ENCODE data around the gene ABCB8.

ABCB8 gene

DNA sequence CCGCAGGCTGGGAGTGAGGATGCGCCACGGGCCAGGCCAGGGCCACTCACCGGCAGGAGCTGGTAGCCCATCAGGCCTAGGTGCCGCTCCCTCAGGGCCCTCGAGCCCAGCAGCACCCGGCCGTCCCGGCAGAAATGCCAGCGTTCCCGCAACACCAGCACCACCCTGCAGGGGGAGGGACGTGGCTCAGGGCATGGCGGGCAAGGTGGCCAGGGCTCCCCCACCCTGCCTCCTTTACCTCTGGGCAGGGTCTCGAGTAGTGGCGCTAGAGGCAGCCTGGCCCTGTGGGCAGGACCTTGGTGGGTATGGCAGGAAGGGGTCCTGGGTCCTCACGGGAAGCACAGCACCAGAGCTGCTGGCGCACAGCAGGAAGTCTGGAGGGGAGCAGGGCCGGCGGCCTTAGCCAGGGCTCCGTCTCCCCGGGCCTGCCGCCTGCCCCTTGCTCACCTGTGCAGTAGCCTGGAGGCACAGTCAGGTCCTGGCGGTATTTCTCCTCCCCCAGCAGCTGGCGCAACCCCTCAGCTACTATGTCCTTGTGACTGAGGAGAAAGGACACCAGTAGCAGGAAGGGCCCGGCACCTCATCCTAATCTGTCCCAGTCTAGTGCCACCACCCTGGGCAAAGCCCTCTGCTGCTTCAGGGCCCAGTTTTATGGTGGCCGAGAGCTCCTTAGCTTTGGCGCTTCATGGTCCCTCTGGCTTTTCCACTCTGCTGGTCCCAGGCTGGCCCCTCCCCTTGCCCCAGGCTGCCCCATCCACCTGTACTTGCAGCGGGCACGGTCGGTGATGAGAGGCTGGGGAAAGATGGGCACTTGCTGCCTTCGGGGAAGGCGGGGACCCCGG is 48.8 kb downstream of the ABCB8 start:
- no peak for DNase-seq

DNA sequence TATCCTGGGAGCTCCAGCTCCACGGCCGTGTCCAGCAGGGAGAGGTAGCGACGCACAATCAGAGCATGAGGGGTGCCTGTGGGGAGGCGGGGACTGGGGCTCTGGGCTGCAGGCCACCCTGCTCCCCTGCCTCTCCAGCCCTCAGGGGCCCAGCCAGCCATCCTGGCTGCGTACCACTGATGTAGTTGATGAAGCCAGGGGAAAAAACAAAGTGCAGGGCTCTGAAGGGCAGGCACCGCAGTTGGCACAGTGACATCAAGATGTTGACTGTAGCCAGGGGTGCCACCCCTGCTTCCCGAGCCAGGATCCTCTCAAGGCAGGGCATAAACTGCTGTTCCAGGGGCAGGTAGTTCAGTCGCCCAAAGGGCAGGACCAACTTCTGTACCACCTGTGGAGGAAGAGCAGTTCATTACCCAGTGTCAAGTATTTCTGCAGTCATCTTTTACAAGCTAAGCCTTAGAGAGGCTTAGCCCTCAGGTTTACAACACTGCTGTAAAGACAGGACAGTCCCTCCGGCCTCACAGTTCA is 49.5 kb downstream of the ABCB8 start:
- no peak for DNase-seq

DNA sequence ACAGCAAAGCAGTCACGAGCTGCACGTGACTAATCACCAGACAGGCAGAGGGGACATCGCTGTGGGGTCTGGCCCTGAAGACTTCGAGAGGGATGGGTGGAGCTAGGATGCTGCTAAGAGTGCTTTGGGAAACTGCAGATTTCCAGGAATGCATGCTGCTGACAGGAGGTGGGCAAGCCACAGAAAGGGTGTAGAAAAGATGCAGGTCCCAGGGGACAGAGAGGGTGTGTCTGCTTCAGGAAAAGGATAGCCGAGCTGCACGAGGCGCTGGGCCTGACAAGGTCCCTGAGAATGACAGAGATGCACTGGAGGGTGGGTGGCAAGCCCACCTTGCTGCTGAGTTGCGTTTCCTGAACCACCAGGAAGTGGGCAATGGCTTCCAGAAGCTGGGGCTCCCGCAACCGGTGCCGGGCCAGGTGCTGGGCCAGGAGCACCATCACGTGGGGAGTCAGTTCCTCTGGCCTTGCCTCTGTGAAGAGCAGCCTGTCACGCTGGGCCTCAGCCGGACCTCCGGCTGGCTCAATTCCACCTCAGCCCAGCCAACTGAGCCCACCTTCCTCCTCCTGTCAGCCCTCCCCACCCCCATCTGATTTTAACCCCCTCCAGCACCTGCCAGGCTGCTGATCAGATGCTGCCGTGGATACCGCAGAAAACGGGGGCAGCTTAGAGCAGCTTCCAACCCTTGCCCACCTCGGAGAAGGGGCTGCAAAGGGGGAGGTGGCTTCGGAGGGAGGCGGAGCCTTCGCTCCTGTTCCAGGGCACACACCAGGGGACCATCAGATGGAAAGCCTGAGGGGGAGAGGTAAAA is 50.2 kb downstream of the ABCB8 start:
- DNase-seq, result no peak

DNA sequence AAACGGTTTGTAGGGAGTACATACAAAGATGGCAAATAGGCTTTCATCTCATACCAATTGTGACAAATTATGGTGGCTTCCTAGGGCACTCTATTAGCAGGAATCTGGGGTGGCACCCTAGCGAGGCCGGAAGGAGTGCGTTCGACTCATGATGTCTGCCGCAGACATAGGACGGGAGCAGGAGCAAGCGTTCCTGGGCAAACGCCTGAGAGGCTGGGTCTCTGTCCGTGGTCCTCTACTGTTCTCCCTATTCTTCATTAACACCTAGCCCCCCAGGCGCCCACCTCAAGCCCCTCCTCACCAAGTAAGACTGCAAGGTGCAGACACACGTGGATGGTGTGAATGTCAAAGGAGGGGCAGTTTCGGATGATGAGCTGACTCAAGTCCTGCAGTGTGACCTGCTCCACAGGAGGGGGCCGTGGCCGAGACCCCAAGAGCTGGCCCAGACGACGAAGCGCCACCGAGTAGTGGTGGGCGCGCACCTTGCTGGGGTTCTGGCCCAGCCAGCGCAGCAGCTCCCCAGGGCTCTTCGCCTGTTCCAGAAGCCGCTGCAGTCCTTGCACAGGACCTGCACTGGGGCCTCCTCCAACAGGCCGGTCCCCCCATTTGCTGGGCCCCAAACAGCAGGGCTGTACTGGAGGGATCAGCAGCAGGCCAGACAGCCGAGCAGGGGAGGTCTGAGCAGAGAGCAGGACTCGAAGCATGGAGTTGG is 51.1 kb downstream of the ABCB8 start:
- no peak for DNase-seq

DNA sequence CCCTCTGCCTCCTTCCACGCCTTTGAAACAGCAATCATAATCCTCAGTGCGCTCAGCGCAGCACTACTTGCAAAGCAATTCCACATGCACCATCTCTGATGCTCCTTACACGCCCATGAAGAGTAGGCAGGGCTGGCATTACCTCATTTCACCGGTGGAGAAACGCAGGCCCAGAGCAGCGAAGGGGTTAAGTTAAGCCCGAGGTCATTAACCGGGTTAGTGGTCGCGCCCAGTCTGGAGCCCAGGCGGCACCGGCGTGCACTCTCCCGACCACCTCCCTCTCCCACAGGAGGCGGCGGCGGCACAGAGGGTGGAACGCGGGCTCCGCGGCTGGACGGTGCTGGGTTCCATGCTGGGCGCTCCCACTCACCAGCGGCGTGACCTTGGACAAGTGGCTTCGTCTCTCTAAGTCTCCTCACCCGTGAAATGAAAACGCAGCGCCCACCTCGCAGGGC is 51.8 kb downstream of the ABCB8 start:
- DNase-seq, result no peak

DNA sequence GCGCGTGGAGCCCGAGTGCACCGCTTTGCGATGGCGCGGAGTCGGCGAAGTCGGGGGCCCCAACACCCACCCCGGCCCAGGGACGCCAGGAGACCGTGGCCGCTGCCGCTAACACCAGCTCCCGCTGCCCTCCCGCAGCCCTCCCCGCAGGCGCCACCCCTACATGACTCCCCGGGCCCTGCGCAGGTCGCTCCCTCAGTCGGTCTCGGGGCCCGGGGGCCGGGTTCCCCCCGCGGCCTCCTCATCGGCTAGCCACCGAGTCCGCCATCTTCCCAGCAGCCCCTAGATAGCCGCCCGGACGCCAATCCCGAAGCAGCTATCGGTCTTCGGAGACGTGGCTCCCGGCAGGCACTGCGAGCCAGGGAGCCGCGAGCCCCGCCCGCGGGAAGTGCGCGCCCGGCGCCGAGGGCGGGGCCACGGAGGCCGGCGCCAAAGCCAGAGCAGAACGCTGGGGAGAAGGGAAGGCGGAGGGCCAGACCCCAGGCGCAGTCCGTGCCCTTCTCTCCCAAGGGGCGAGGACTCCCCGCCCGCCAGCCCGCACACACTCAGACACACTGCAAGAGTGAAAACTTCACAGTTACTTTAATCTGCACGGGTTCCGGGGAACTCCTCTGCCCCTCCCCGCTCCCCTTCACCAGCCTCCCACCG is 52.4 kb downstream of the ABCB8 start, which contains the start of gene FASTK:
FASTK (minus strand) TSS at position 288 of the 648 bp plus-strand sequence; CDS start at position 245, 43 bp downstream.
- peak; percentile 89 for DNase-seq

DNA sequence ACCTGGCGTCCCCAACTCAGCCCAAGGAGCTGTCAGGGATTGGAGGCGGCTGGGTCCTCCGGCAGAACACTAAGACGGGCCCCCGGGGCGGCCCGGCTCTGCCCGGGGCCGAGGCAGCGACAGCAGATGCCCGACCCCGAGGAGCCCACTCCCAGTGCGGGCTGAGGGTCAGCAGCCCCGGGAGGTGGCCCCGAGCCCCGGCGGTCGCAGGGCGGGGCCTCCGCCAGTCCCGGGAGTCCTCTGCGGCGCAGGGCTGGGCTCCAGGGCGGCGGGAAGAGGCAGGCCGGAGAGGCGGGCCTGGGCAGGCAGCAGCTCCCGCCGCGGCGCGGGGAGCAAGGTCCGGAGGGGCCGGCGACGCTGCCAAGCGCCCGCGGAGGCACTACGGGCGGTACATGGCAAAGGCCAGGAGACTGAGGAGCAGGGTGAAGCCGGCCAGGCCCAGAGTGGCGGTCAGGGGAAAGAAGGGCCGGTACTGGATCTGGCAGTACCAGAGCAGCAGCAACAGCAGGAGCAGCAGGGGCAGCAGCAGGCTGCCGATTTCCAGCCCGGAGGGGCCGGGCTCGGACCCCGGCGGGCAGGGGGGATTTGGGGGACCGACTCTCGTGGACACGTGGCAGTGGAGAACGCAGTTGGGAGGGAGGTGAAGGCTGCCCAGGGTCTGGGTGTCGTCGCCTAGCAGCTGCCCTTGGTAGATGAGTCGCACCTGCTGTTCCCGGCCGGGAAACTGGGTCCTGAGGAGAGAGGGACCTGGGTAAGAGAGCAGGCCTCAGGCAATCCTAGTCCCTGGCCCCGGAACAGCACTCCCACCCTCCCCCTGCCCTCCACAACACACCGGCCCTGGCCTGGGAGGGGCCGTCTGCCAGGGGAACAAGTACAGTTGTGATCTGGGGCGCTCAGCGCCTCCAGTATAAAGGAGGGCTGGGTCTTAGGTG is 53.2 kb downstream of the ABCB8 start:
- DNase-seq, result no peak

DNA sequence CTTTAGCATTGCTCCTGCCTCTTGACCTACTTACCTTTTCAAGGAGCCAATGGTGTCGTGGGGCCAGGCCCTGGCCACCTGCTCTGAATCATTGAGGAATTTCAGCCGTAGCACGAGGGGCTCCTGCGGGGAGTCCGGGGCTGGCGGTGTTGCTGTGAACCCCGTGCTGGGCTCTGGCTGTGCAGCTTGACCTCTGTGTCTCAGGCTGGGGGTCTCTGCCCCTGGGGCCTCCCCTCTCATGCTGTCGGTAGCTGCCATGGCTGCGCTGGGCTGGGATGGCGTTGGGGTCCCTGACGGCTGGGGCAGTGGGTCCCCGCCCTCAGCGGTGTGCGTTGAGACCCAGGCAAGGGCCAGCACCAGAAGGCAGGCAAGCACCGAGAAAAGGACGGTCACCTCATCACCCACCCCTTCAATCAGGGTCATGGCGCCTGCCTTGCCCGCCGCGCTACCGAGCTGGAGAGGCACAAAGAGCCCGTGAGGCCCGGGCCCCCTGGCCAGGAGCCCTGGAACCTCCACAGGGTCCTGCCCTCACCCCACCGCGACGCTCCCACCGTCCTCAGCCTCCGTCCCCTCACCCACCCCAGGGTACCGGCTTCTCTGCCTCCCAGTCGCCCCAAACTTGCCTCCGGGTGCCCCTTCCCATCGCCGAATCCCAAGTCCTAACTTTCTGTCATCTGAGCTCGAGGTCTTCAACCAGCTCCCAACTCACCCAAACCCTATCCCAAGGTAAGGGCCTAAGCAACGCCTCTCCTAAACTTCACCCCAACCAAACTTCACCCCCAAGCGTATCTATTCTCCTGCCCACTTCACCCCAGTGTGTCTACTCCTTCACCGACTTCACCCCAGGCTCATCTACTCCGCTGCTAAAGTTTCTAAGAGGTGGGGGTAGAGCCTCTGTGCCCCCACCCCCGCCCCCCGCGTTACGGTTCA is 54.2 kb downstream of the ABCB8 start:
- no peak for DNase-seq

DNA sequence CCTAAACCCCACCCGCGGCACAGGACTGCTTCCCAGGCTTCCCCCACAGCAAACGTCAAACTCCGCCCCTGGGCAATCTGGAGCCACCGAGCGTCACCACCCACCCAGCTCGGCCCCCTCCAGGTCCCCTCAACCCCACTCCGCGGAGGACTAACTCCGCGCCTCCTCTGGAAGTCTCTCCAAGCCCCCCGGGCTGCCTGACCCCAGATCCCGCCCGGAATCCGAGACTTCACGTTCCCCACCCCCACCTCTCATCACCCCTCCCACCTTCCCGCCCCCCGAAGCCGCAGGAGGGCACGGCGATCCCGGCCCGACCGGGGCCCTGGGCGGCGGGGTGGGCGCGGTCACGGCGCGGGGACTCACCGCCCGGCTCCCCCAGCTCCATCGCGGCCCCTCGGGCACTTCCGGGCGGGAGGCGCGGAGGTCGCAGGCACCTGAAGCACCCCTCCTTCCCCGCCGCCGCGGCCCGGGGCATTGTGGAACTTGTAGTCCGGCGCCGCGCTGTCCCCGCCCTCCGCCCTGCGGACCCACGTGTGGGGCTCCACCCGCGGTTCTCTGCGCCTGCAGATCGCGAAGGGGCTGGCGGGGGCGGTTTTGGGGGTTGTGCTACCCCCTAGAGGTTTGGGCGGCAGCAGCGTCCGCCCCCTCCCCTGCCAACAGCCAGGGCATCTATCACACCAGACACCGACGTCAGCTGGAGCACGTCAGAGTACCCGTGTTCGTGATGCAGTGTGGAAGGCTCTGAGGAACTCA is 55.0 kb downstream of the ABCB8 start, which contains the start of gene TMUB1:
TMUB1 (minus strand) TSS at position 423 of the 753 bp plus-strand sequence. CDS start 930 bp downstream, outside the sequence.
- DNase-seq, result peak; percentile 82

DNA sequence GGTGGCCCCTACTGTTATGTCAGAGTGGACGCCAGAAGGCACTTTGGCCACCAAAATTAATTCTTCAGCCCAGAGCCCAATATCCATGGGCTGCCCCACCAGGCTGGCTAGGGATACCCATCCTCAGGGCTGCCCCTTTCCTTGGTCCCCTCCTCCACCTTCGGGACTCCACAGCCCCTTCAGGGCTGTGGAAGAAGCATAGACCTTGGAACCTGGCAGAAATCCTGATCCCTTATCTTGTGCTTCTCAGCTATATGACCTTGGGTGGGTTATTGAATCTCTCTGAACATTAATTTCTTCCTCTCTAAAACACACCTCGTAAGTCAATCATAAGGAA is 55.5 kb downstream of the ABCB8 start:
- DNase-seq, result no peak

DNA sequence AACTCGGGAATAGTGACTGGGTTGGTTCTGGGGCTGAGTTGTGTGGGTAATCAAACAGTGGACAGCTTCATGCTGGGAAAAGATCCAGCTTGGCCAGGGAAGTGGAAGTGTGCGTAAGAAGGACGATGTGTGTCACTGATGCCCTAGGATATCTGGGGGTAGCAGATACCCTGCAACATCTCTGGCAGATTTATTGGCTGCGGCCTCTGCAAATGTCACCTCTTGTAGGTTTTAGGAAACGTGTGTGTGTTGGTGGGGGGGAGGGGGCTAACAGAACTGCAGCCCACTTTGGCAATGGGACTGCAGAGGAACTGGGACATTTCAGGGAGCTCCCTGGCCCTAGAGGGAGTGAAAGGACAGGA is 57.1 kb downstream of the ABCB8 start:
- DNase-seq, result no peak

DNA sequence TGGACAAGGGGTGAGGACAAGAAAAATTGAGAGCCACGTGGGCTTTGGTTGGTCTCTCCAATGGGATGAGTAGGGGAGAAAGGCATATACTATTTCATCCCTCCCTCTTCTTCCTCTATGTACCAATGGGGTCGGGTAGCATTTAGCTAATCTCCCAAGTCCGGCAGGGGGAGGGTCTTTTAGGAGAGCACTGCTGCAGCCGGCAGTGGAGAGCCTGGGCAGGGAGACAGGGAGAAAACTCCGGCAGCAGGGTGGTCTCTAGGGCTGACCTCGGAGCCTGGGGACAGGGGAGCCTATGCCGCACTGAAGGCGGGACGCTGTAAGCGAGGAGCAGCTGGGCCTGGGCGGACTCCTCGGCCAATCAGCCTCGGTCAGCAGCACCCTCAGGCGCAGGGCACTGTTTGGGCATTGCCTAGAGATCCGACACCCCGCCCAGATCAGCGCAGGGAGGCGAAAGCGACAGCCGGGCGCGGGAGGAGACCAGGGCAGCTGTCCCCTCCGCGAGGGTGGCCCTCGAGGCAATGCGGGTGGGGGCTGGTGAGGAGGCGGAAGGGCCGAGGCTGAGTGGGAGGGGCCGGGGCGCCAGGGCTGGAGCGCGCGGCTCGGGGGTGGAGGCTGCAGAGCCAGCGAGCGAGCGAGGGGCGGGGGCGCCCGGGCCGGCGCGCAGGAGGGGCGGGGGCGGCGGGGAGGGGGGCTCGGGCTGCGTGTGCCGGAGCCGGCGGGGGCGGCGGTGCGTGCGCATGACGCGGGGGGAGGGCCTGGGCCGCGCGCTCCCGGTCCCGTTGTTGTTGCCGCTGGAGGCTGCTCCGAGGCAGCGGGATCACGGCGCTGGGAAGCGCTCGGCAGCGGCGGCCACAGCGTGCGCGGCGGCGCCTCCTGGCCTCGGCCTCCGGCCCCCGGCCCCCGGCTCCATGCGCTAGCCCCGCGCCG is 57.7 kb downstream of the ABCB8 start, which contains the start of gene AGAP3:
AGAP3 (plus strand) TSS at position 785 of the 930 bp plus-strand sequence. CDS start 267 bp downstream, outside the sequence.
- DNase-seq, result peak; percentile 31

DNA sequence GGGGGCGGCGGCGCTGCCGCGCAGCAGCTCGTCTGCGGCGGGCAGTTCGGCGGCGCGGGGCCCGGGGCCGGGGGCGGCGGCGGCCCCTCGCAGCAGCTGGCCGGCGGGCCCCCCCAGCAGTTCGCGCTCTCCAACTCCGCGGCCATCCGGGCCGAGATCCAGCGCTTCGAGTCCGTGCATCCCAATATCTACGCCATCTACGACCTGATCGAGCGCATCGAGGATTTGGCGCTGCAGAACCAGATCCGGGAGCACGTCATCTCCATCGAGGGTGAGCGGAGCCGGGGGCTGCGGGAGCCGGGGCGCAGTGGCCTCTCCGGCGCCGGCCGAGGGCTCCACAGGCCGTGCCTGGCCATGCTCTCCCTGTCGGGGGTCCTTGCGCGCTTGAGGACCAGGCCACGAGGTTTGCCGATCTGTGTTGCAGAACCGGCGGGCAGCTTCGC is 58.6 kb downstream of the ABCB8 start:
- peak; percentile 38 for DNase-seq

DNA sequence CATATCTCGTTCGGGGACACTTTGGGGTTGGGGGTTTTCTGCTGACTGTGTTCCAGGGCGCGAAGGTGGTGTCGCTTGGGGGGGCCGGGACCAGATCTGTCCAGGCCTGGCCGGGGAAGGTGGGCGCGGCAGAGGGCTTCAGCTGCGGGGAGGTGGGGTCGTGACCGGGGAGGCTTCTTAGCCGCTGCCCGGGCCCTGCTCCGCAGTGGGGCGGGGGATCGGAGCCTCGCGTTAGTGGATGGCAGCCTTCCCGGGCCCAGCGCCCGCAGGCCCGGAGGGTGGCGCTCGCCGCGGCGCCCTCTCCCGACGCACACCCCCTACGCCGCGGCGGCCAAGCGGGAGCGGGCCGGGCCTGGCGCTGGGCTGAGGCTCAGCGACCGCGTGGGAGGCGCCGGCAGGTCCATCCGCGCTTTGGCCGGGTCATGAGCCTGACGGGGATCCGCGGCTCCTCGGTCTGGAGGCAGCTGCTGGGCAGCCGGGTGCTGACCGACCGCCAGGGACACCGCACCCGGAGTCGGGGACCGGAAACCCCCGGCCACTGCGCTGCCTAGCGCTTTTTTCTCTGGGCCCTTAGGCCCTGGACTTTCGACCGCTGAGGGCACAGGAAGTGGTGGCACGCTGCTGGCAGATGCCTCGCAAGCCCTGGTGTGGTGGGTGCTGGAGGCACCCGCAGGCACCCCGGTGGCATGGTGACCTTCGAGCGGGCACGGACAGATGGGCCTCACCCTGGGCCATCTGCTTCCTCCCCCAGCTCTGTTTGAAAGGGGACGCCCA is 59.2 kb downstream of the ABCB8 start:
- DNase-seq, result peak; percentile 27

DNA sequence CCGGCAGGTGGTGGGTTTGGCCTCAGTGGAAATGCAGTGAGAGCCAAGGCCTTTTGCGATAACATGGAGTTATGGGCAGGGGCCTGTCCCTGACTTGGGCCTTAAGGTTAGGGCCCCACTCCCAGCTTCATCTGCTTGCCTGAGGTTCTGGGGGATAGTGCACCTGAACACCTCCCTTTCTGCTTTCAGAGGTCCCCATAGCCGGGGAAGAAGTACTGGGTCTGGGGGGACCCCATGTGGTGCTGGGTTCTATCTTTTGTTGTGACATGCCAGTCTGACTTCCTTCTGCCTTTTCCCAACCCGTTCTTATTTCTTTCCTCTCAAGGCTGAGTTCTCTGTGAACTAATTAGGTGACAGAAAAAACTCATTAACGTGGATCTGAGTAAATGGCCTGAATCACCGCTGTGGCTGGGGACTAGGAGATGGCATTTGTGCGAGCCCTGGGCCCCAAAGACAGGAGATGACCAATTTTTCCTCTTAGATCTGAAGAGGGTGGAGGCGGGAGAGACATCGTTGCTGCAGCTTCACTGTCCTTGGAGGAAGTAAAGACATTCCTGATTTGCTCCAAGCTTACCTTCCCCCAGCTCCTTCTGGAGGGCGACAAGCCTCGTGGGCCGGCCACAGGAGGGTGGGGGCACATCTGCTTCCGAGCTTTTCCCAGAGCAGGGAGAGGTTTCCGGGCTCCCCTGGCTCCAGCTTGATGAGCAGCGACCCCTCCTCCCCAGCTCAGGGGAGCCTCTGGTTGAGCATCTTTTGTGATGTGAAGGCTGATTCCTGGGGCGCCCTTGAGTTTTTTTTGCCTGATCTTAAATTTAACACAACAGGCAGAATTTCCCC is 60.0 kb downstream of the ABCB8 start:
- no peak for DNase-seq

All from stimulated activated CD4-positive, alpha-beta T cell treated with anti-CD3 and anti-CD28 coated beads, Interleukin-1b, Interleukin-23, amount 100 ng/mL, for 48 hours (primary cell).